GM19099 (cell line): ENCODE measurements around the gene PIP5K1B.

Experiments used
- POLR2A ChIP-seq: IDR thresholded peaks from 3 replicates; pipeline ENCODE4 v1.6.1; 2011; ENCODE audit warnings: low read depth; ENCODE audit not compliant: insufficient read length; ENCODE audit errors: extremely low read depth

The PIP5K1B gene

GRCh38 chr9:68704814-68705530 is at the start of gene PIP5K1B:
TSS of gene PIP5K1B (plus strand) at chr9:68705240. CDS start at chr9:68822615, 117,375 bp downstream.
- TF ChIP-seq POLR2A, result peak; percentile 80

- no peak for TF ChIP-seq POLR2A
Observed at GRCh38 chr9:68664036-68664435, 41.0 kb upstream of the PIP5K1B start.

GRCh38 chr9:68668127-68668526 is 36.9 kb upstream of the PIP5K1B start:
- TF ChIP-seq POLR2A, result no peak

GRCh38 chr9:68669218-68669617 is 35.8 kb upstream of the PIP5K1B start:
- TF ChIP-seq POLR2A, result no peak

- no peak for TF ChIP-seq POLR2A
Observed at GRCh38 chr9:68672215-68672614, 32.8 kb upstream of the PIP5K1B start.

- no peak for TF ChIP-seq POLR2A
Observed at GRCh38 chr9:68672625-68673024, 32.4 kb upstream of the PIP5K1B start.

GRCh38 chr9:68678430-68678829 is 26.6 kb upstream of the PIP5K1B start:
- no peak for TF ChIP-seq POLR2A

GRCh38 chr9:68683433-68683832 is 21.6 kb upstream of the PIP5K1B start:
- TF ChIP-seq POLR2A, result no peak

GRCh38 chr9:68685213-68685612 is 19.8 kb upstream of the PIP5K1B start:
- TF ChIP-seq POLR2A, result no peak

GRCh38 chr9:68685770-68686169 is 19.3 kb upstream of the PIP5K1B start:
- TF ChIP-seq POLR2A, result no peak

- TF ChIP-seq POLR2A, result no peak
Observed at GRCh38 chr9:68690088-68690487, 15.0 kb upstream of the PIP5K1B start.

GRCh38 chr9:68692519-68692918 is 12.5 kb upstream of the PIP5K1B start:
- no peak for TF ChIP-seq POLR2A

- TF ChIP-seq POLR2A, result no peak
Observed at GRCh38 chr9:68694125-68694524, 10.9 kb upstream of the PIP5K1B start.

GRCh38 chr9:68697851-68698250 is 7.2 kb upstream of the PIP5K1B start:
- no peak for TF ChIP-seq POLR2A

- TF ChIP-seq POLR2A, result no peak
Observed at GRCh38 chr9:68698943-68699509, 6.0 kb upstream of the PIP5K1B start.

GRCh38 chr9:68702493-68702892 is 2.5 kb upstream of the PIP5K1B start:
- no peak for TF ChIP-seq POLR2A
